Neural cell (in vitro differentiated cells): ENCODE results near the gene WDR59. TPM values are rescaled to one million over a fixed set of nuclear protein-coding genes. Genes with fewer than 3 reads are reported as not detected.

Experiments
- H2AFZ ChIP-seq: fragments of 200-600, 300-800 bp; sonication (generic), shearing (Covaris generic); 2 replicates; pipeline ENCODE4 v1.6.0; 2014; ENCODE audit warnings: low read depth, mild to moderate bottlenecking, antibody characterized with exemption, low read length, moderate library complexity
- H3F3A ChIP-seq: fragments of 200-600 bp; shearing (Covaris generic); 2 replicates; pipeline ENCODE4 v1.6.1; 2016; ENCODE audit warnings: mild to moderate bottlenecking, moderate library complexity, mixed read lengths, antibody characterized with exemption, low read length; ENCODE audit not compliant: insufficient read depth, poor library complexity, severe bottlenecking
- H3K27ac ChIP-seq: fragments of 200-600, 300-800 bp; sonication (generic), shearing (Covaris generic); 2 replicates; pipeline ENCODE4 v1.5.1; 2014; ENCODE audit warnings: mild to moderate bottlenecking, low read length, moderate library complexity
- H3K27me3 ChIP-seq: fragments of 300-800, 200-600 bp; sonication (generic), shearing (Covaris generic); 2 replicates; pipeline ENCODE4 v1.6.0; 2014; ENCODE audit warnings: mild to moderate bottlenecking, low read depth, low read length, moderate library complexity; ENCODE audit not compliant: insufficient read depth
- H3K36me3 ChIP-seq: fragments of 300-800, 200-600 bp; sonication (generic), shearing (Covaris generic); 2 replicates; pipeline ENCODE4 v1.5.1; 2014; ENCODE audit warnings: mild to moderate bottlenecking, antibody characterized with exemption, low read length, moderate library complexity; ENCODE audit not compliant: insufficient read depth
- H3K4me2 ChIP-seq: fragments of 300-800, 200-600 bp; sonication (generic), shearing (Covaris generic); 2 replicates; pipeline ENCODE4 v1.6.0; 2014; ENCODE audit warnings: mild to moderate bottlenecking, low read length
- H3K4me3 ChIP-seq: fragments of 300-800, 200-600 bp; sonication (generic), shearing (Covaris generic); 2 replicates; pipeline ENCODE4 v1.5.1; 2014; ENCODE audit warnings: mild to moderate bottlenecking, low read length, moderate library complexity
- H3K79me2 ChIP-seq: fragments of 200-600 bp; shearing (Covaris generic); replicated peaks from 2 replicates; pipeline ENCODE4 v1.6.0; 2014; ENCODE audit warnings: mild to moderate bottlenecking, low read length, moderate library complexity; ENCODE audit not compliant: insufficient read depth
- H3K9ac ChIP-seq: fragments of 300-800, 200-600 bp; sonication (generic), shearing (Covaris generic); 2 replicates; pipeline ENCODE4 v1.6.1; 2016; ENCODE audit warnings: mild to moderate bottlenecking, low read length, mixed read lengths
- H3K9me2 ChIP-seq: fragments of 200-600 bp; shearing (Covaris generic); 2 replicates; pipeline ENCODE4 v1.6.1; 2016; ENCODE audit warnings: mild to moderate bottlenecking, low read length, mixed read lengths; ENCODE audit not compliant: insufficient read depth
- H3K9me3 ChIP-seq: fragments of 200-600, 300-800 bp; sonication (generic), shearing (Covaris generic); 2 replicates; pipeline ENCODE4 v1.6.1; 2016; ENCODE audit warnings: mild to moderate bottlenecking, mixed run types, low read length, moderate library complexity, mixed read lengths
- H4K20me1 ChIP-seq: fragments of 200-600 bp; shearing (Covaris generic); 2 replicates; pipeline ENCODE4 v1.6.1; 2016; ENCODE audit warnings: mild to moderate bottlenecking, mixed run types; ENCODE audit not compliant: insufficient read depth
- EP300 ChIP-seq: fragments of 450-650 bp; conservative IDR thresholded peaks from 2 replicates; pipeline ENCODE4 v1.6.1; 2014; ENCODE audit warnings: antibody characterized with exemption, mild to moderate bottlenecking, moderate library complexity; ENCODE audit not compliant: poor library complexity, severe bottlenecking
- EZH2 ChIP-seq: fragments of 200-600, 300-800 bp; shearing (Covaris generic), sonication (generic); IDR thresholded peaks from 2 replicates; pipeline ENCODE4 v1.6.1; 2014; ENCODE audit warnings: antibody characterized with exemption, low read length, borderline replicate concordance, mild to moderate bottlenecking; ENCODE audit not compliant: insufficient read depth, poor library complexity, severe bottlenecking
- MXI1 ChIP-seq: fragments of 450-650 bp; conservative IDR thresholded peaks from 2 replicates; pipeline ENCODE4 v1.6.1; 2014; ENCODE audit warnings: antibody characterized with exemption, mild to moderate bottlenecking; ENCODE audit not compliant: poor library complexity, severe bottlenecking
- POLR2AphosphoS5 ChIP-seq: IDR thresholded peaks from 2 replicates; pipeline ENCODE4 v1.6.1; 2012
- RAD21 ChIP-seq: fragments of 450-650 bp; conservative IDR thresholded peaks from 2 replicates; pipeline ENCODE4 v1.6.1; 2014; ENCODE audit warnings: antibody characterized with exemption, mild to moderate bottlenecking, moderate library complexity
- SMC3 ChIP-seq: fragments of 450-650 bp; conservative IDR thresholded peaks from 2 replicates; pipeline ENCODE4 v1.6.1; 2014; ENCODE audit warnings: antibody characterized with exemption, mild to moderate bottlenecking, moderate library complexity; ENCODE audit not compliant: poor library complexity
- TAF1 ChIP-seq: IDR thresholded peaks from 2 replicates; pipeline ENCODE4 v1.6.1; 2012; ENCODE audit warnings: low read depth
- polyA plus RNA-seq: library from polyadenylated mRNA; depleted of rRNA; stranded (reverse); fragments of >200 nt; gene quantifications from 2 replicates; pipeline ENCODE4 v1.2.3, GENCODE V29; 2014
- TF ChIP-seq, protein P1 (sequence below): IDR thresholded peaks from 2 replicates; pipeline ENCODE4 v1.6.1; 2012; ENCODE audit warnings: borderline replicate concordance
- TF ChIP-seq, protein P2 (sequence below): fragments of 450-650 bp; IDR thresholded peaks from 2 replicates; pipeline ENCODE4 v1.5.1; 2014; ENCODE audit warnings: antibody characterized with exemption, mild to moderate bottlenecking, moderate library complexity; ENCODE audit not compliant: poor library complexity, severe bottlenecking

The WDR59 gene
- polyA plus RNA-seq, 1 donor from 2014 or later = 20.3 TPM

DNA sequence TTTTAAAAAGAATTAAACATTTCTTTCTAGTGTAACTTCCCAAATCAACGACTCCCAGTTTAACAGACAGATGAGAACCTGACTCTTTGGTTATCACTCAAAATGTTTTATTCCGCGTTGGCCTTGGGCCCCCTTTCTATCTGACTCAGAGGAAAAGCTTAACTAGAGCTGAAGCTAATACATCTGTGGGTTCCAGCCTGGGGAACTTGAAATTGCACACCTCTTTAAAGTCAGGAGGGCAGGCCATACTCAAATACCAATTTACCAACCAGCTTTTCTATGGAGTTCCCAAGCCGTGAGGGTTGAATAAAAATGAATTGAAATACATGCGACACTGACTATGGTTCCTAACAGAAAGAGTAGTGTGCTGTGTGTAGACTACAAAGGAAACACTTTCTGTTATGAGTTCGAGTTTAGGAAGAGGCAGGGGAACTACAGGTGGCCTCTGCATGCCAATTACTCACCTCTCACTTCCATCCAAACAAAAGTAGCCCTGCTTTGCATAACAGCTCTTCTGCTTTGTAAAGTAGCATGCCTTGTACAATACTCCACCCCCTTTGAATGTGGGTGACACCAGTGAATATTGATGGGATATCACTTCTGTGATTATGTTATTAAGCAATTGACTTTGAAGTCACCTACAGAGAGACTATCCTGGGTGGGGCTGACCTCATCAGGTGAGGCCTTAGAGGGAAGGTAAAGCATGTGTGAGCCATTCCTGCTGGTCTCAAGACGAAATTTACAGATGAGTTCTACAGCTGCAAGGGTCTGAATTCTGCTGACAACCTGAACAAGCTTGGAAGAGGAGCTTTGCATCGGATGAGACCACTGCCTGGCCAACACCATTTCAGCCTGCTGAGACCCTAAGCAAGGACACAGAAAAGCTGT lies 92.1 kb downstream of the WDR59 start:
- Histone ChIP-seq H4K20me1 (no peaks in the 10 kb centered on the region), H3K27ac (no peak overlapping the region), H3K4me2 (no peak overlapping the region), H3K36me3 (no peaks in the 10 kb centered on the region), H3K9me2 (no peaks in the 10 kb centered on the region), H3K9me3 (no peaks in the 10 kb centered on the region), H3K79me2 (no peaks in the 10 kb centered on the region), H3F3A (no peaks in the 10 kb centered on the region), H3K4me3 (no peak overlapping the region), H2AFZ (no peak overlapping the region), H3K27me3 (no peaks in the 10 kb centered on the region), H3K9ac (no peak overlapping the region)
- TF ChIP-seq EP300 (no peak), RAD21 (no peak), EZH2 (no peak), TAF1 (no peak), SMC3 (no peak), POLR2AphosphoS5 (no peak), MXI1 (no peak)
- TF ChIP-seq, protein P1, sequence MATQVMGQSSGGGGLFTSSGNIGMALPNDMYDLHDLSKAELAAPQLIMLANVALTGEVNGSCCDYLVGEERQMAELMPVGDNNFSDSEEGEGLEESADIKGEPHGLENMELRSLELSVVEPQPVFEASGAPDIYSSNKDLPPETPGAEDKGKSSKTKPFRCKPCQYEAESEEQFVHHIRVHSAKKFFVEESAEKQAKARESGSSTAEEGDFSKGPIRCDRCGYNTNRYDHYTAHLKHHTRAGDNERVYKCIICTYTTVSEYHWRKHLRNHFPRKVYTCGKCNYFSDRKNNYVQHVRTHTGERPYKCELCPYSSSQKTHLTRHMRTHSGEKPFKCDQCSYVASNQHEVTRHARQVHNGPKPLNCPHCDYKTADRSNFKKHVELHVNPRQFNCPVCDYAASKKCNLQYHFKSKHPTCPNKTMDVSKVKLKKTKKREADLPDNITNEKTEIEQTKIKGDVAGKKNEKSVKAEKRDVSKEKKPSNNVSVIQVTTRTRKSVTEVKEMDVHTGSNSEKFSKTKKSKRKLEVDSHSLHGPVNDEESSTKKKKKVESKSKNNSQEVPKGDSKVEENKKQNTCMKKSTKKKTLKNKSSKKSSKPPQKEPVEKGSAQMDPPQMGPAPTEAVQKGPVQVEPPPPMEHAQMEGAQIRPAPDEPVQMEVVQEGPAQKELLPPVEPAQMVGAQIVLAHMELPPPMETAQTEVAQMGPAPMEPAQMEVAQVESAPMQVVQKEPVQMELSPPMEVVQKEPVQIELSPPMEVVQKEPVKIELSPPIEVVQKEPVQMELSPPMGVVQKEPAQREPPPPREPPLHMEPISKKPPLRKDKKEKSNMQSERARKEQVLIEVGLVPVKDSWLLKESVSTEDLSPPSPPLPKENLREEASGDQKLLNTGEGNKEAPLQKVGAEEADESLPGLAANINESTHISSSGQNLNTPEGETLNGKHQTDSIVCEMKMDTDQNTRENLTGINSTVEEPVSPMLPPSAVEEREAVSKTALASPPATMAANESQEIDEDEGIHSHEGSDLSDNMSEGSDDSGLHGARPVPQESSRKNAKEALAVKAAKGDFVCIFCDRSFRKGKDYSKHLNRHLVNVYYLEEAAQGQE = no peak
- TF ChIP-seq, protein P2, sequence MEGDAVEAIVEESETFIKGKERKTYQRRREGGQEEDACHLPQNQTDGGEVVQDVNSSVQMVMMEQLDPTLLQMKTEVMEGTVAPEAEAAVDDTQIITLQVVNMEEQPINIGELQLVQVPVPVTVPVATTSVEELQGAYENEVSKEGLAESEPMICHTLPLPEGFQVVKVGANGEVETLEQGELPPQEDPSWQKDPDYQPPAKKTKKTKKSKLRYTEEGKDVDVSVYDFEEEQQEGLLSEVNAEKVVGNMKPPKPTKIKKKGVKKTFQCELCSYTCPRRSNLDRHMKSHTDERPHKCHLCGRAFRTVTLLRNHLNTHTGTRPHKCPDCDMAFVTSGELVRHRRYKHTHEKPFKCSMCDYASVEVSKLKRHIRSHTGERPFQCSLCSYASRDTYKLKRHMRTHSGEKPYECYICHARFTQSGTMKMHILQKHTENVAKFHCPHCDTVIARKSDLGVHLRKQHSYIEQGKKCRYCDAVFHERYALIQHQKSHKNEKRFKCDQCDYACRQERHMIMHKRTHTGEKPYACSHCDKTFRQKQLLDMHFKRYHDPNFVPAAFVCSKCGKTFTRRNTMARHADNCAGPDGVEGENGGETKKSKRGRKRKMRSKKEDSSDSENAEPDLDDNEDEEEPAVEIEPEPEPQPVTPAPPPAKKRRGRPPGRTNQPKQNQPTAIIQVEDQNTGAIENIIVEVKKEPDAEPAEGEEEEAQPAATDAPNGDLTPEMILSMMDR = no peak

DNA sequence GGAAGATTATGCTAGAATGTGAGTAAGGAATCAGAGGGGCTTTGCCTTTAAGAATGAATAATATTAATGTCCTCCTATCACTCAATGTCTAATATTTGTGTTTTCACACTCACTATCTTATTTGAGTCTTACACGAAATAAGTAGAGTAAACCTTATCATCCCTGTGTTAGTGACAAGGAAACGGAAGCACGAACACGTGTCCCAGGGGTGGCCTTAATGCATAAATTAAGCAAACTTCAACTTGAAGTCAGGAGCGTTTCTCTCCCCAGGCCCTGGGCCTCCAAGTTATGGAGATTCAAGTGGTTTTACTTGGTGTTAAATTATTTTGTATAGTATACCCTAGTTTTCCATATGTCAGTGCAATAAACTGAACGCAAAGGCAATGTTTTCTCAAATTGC lies 96.0 kb downstream of the WDR59 start:
- H3K9me2 ChIP-seq = no peaks in the 10 kb centered on the region
- no peaks in the 10 kb centered on the region for H3F3A ChIP-seq
- no peaks in the 10 kb centered on the region for H4K20me1 ChIP-seq
- H3K4me2 ChIP-seq = no peak overlapping the region
- H3K9me3 ChIP-seq = no peaks in the 10 kb centered on the region
- no peaks in the 10 kb centered on the region for H3K79me2 ChIP-seq
- H3K9ac ChIP-seq = no peak overlapping the region
- no peak overlapping the region for H3K27ac ChIP-seq
- TF ChIP-seq EZH2 (no peak), TAF1 (no peak)
- TF ChIP-seq, protein P1 = no peak
- TF ChIP-seq, protein P2 = no peak
- H3K36me3 ChIP-seq = no peaks in the 10 kb centered on the region
- H3K4me3 ChIP-seq = no peak overlapping the region
- no peak overlapping the region for H2AFZ ChIP-seq
- H3K27me3 ChIP-seq = no peaks in the 10 kb centered on the region
